HL-60/S4 (cell line): ENCODE data around the gene FKBP4.

Experiments used
- in situ Hi-C: fragments of 300-500 bp; cut with MboI; formaldehyde crosslinking; loops from 2 replicates; pipeline ENCODE4 v1.14.3; 2022; ENCODE audit warnings: low sequenced_read_pairs

The FKBP4 gene

DNA sequence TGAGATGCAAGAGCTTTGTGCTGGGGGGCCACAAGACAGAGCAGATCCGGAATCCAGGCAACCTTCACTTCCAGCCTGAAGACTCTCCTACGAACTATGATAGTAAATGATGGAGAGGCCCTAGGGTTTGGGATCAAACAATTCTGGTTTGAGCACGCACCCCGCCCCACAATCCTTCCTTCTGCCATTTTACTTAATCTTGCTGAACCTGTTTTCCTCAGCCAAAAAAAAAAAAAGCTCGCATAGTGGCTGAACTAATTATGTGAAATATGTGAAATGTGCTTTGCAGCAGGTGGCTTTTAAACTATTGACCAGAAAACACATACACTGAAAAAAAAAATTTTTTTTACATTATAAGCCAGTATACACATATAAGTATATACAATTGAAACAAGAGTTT is 17.0 kb downstream of the FKBP4 start:
- in situ Hi-C loops: no loop called here

DNA sequence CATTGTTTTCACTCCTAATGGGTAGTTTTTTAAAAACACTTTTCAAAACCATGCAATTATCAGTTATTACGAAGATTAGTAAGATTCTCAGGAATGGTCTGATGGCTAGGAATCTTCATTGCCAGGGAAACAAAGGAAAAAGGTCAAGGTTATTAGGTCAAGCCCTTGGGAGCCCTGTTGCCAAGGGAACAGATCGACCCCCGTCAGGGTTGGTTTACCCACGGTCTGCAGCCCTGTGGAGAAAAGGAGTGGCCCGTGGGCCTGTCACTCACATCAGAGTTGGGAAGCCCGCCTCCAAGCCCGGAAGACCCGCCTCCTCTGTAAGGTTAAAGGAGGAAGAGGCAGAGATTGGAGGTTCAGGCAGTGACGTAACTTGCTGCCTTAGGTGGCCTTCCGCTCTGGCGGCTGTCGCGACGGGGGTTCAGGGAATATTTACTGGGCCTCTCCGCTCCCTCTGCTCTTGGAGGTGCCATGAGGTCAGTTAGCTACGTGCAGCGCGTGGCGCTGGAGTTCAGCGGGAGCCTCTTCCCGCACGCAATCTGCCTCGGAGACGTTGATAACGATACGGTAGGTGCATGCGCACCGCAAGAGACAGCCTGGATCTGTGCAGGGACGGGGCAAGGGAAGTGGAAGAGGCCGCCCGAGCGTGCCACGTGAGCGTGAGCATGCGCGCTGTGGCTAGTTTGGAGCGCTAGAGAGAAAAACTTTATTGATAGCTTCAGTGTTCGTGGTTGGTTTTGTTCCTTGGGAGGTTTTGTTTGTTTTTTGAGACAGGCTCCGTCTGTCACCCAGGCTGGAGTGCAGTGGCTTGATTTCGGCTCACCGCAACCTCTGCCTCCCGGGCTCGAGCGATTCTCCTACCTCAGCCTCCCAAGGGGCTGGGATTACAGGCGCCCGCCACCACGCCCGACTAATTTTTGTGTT is 17.8 kb downstream of the FKBP4 start, which contains the start of gene ITFG2:
TSS of gene ITFG2 (plus strand) at position 379 of the 924 bp plus-strand sequence. CDS start at position 472, 93 bp downstream.
- in situ Hi-C loops: no loop called here

DNA sequence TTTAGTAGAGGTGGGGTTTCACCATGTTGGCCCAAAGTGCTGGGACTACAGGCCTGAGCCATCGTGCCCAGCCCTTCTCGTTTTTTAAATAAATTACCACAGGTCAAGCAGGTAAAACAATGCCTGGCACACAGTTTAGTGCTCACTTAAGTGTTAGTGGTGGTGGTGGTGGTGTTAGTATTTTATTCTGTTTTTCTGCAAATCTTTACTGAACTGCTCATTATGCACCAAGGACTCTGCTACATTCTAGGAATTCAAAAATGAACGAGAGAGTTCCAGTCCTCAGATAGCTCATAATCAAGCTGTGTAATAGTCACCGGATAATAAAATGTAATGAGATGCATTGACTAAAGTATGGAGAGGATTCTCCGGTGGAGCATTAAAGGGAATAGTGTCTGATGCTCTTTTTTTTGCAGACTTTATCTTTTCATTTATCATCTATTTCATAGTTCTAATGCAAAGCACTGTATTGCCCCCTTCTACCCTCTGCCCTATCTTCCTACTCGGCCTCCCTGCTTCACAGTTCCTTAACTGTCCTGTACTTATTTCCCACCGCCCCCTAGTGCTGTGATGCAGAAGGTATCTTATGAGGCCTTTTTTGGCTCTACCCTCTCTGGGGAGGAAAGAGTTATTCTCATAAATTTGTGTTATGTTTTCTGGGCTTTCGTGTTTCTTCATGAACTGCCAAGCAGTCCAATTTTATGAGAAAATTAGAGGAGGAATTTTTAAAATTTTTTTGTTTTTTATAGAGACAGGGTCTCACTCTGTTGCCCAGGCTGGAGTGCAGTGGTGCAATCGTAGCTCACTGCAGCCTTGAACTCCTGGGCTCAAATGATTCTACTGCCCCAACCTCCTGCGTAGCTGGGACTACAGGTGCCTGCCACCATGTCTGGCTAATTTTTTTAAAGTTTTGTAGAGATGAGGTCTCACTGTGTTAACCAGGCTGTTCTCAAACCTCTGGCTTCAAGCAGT is 18.7 kb downstream of the FKBP4 start:
- in situ Hi-C loops: no loop called here

DNA sequence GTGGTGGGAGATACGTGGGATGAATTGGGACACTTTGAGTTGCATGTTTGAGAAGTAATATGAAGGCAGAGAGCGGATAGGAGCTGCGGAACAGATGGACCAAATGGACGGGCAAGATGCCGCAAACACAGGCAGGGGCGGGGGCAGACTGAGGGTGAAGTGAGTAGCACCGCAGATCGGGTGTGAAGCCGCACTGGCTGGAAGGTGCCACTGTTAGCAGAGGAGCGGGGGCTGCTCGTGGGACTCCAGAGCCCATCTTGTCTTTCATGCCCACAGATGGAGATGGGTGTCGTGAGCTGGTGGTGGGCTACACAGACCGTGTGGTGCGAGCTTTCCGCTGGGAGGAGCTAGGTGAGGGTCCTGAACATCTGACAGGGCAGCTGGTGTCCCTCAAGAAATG is 25.0 kb downstream of the FKBP4 start:
- in situ Hi-C loops: no loop called here

DNA sequence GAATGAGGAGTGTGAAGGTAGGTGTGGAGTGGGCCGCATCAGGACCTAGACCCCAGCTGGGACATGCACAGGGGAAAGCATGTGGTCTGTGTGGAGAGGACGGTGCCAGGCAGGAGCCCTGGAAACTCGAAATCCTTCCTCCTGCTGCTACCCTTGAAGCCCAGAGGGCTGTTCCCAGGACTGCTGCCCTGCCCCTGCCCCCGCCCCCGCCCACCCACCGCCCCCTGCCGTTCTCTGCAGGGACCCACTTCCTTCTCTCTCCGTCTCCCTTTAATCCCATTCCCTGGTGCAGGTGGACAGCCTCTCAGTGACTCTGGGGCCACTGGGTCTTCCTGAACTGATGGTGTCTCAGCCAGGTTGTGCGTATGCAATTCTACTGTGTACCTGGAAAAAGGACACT is 25.7 kb downstream of the FKBP4 start:
- in situ Hi-C loops: no loop called here

DNA sequence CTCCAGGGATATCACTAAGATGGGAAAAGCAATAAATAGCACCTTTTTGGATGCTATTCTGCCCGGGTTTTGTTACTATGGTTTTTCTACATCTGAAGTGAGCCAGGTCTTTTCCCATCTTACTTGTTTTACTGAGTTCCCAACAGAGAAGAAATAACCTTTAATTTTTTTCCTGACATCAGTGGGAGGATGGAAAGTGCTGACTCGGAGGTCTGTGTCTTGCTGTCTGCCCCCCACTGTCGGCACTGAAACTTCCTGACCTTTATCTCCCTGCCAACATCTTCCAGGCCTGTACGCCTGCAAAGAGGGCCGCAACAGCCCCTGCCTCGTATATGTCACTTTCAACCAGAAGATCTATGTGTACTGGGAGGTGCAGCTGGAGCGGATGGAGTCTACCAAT is 28.7 kb downstream of the FKBP4 start:
- in situ Hi-C loops: no loop called here

DNA sequence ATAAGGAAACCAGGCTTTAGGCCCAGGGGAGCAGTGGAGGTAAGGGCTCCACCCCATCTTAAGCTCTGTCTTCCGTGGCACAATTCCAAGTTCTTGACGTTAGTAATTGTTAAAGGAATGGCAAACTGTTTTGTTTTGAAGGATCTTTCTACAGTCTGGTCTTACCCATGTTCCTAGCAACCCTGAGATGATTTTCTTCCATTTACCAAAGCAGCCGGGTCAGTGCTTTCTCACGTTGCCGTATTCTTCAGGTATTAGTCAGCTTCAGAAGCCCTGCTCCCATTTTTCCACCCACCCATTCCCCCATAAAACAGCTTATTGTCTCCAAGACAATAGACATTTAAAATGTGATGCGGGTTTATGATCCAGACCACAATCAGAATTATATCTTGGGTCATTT is 29.8 kb downstream of the FKBP4 start:
- in situ Hi-C loops: no loop called here

DNA sequence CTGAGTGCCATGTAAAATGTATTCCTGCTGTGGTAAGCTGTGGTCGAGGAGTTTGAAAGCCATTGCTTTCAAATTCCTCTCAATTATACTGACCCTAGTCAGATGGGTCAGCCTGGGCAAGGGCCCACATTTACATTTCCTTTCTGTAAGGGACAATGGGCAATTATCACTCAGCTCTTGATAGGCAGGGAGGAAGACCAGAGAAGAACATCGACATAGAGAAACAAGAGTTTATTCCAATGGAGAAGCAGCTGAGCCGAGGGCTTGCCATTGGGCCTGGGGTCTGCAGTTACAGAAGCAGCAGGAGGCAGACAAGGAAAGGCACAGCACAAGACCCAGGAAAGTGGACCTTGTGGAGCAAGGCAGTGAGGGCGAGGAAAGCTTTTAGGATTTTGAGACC is 30.4 kb downstream of the FKBP4 start:
- in situ Hi-C loops: no loop called here

DNA sequence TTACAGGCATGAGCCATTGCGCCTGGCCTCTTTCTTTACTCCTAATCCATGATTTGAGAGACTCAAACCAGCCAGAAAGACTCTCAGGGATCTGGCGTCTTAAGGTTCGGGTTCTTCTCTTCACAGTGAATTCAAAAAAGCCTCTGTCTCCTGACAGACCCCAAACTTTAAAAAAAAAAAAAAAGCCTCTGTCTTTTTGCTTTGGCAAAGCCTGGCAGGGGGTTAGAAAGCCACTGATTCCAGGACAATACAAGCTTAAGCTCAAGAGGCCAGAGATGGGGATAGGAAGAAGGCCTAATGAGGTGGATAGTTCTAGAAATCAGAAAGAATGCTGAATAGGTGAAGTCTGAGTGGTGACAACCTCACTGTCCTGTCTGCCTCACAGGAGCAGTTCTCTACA is 31.3 kb downstream of the FKBP4 start:
- in situ Hi-C loops: no loop called here

DNA sequence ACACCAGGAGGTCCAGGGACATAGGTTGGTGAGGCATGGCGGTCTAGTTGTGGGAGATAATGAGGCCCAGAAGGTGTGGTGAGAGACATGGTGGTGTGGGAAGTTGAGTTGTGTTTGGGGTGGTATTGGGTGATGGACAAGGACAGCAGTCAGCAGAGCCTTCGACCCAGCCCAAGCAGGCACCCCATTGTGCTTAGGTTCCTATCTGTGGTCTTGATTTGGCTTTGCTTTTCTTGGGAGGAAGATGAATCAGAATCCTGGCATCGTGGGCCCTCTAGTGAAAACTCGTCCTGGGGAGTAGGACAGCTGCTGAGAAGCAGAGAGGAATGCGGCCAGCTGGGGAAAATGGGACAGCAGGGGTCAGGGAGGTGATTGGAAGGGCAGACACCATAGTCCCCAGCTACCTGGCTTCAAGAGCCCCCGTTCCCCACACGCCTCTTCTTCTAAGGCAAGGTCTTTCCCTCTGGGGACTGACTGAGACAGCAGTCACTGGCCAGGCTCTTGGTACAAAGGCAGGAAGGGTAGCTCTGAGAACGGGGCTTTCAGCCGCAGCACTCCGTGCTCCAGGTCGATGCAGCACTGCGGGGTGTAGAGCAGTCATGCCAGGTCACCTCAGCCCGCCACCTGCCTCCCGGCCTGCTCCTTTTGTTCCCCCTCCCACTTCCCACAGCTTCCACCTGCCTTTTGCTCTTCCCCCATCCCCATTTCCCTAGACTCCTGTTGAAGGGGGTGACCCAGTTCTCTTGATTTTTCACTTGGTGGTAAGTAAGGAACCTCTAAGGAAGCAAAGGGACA is 32.1 kb downstream of the FKBP4 start:
- in situ Hi-C loops: no loop called here

DNA sequence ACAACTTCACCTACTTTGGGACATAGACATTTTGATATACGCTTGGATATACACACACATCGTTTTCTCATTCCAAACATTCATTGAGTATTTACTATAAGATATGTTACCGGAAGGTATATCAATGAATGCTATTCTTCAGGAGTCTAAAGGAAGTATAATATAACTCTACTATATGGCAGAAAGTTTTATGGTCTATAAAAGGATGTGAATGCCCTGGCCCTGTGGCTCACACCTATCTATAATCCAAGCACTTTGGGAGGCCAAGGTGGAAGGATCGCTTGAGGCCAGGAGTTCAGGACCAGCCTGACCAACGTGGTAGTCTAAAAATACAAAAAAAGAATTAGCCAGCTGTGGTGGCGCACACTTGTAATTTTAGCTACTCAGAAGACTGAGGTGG is 34.5 kb downstream of the FKBP4 start:
- in situ Hi-C loops: no loop called here

DNA sequence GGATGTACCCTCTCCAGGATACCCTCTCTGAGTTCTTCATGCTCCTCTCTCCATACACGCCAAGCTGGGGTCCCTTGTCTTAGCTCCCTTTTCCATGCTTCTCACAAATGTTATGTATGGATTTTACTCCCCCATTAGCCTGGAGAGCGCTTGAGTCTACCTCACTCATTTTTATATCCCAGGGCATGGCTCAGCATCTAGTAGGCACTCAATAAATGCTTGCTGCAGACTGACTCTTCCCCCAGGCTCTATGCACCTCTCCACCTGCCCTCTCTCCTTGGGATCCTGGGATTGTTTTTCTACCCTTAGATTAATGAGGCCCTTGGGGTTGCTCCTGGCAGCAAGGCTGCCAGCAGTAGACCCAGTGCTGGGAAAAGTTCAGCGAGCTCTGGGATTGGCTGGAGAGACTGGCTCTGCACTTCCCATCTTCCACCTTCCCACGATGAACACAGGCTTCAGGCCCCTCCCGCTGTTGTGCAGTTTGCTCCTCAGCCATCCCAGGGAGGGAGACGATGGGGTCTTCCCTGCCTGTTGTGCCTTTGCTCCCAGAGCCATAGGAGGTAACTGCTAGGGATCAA is 37.9 kb downstream of the FKBP4 start:
- in situ Hi-C loops: no loop called here

DNA sequence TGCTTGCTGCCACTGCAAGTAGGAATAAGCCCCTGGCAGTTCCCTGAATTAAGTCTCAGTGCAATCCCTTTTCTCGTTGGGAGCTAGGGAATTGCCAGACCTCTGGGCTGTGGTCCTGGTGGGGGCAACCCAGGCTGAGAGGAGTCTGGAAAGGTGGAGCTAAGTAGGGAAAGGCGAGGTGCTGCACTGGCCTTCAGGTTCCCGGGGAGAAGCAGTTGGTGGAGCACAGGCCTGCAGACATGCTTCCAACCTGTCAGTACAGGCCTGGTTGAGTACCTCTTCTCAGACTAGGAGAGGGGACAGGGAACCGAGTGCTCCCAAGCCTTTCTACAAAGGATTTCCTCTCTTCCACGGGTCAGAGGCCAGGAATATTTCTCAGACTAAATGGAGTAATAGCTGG is 38.6 kb downstream of the FKBP4 start:
- in situ Hi-C loops: no loop called here

DNA sequence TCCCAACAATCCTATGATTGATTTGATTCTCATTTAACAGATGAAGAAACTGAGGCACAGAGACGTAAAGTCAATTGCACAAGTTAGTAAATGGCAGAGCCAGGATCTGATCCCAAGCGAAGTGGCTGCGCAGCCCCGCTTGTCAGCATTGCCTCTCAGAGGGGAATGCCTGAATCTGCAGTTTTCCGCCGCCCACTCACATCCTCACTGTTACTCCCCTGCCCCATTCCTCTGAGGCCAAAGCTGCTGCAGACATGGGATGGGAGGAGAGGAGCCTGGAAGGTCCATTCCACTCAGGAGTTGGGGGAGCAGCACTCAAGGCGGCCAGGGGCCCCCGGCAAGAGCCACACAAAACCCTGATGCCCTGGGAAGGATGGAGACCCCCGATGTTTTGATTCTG is 39.0 kb downstream of the FKBP4 start:
- in situ Hi-C loops: no loop called here

DNA sequence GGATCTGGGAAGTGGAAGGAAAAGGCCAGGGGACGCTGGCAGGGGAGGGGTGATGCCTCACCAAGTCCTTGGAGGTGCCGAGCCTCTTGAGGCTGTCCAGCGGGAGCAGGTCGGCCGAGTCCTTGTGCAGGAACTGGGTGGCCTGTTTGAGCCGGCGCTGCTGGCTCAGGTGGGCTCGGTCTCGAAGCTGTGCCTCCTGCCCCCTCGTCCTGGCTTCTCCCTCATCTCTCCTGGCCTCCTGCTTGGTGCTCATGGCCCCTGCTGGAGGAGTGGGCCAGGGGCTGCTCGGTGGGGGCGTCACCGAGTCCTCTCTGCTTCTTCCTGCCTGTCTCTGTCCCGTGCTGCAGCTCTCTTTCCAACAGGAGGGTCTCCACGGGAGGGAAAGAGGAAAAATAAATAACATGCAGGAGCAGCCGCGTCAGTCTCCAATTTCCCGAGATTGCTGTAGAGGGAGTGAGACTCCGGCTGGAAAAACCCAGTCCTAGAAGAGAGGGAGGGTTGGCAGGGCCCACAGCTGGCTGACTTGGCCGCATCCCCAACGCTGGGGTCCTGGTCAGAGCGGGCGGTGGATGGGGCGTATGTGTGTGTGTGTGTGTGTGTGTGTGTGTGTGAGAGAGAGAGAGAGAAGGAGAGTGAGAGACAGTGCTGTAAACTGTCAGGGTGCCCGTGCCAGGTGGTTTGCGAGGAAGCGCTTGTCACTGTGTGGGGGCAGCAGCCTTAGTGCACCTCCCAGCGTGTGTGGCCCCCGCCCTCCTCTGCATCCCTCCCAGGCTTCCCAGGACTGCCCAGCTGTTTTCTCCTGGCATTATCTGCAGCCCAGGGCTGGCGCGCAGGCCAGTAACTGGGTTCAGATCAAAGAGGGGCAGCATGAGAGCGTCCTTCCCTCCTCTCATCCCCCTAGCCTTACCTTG is 40.1 kb downstream of the FKBP4 start, which contains the start of gene NRIP2:
TSS of gene NRIP2 (minus strand) at position 455 of the 911 bp plus-strand sequence. CDS start at position 403, 52 bp downstream.
- in situ Hi-C loops: no loop called here

DNA sequence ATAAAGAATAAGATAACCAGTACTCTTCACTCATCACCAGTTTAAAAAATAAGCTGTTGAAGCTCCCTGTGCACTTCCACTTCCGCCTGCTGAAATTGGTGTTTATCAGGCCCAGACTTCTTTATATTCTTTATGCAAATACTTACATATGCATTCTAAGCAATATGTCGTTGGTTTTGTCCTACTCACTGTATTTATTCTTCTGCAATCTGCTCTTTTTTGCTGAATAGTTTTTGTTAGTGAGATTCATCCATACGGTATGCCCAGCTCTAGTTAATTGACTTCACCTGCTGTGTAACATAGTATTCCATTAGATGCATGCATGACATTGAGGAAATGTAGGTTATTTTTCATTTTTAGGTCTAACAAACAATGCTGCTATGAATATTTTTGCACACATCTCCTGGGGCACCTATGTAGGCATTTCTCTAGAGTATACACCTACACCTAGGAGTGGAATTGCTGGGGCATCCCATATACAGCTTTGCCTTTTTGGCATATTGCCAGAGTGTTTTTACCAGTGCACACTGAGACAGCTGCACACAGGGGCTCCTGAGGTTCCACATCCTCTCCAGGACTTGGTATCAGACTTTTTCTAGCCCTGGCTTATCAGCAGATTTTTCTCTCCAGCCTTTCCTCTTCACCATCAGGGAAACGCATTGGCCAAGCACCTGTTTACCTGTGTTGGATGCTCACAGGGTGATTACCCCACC is 41.1 kb downstream of the FKBP4 start:
- in situ Hi-C loops: no loop called here

DNA sequence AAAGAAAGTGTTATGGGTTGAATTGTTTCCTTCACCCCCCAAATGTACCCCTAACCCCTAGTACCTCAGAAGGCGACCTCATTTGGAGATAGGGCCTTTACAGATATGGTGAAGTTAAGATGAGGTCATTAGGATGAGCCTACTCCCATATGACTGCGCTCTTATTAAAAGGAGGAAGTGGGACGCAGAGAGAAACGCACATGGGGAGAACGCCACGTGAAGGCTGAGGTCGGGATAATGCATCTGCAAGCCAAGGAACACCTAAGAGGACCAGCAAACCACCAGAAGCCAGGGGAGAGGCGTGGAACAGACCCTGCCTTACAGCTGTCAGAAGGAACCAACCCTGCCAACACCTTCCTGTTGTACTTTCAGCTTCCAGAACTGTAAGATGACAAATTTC is 41.8 kb downstream of the FKBP4 start:
- in situ Hi-C loops: no loop called here

DNA sequence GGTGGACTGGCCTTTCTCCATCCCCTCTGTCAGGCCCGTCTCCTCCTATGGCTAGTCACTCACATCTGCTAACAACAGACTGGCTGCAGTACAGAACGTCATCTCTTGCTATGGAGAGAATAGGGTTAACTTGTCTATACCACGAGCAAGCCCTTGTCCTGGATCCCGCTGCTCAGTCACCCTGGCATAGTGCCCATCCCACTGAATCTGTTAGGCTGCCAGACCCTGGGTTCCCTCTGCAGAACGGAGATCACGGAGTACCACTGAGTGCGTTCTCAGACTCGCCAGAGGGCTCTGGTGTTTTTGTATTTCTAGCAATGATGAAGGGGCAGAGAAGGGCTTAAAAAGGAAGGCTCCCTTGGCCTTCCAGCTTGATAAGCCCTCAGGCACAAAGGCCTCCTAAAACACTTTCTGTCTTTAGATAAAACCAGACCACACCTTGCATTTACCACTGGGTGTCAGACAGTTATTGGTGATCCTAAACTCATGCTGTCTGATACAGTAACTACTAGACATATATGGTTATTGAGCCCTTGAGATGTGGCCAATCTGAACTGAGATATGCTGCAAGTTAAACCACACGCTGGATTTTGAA is 46.4 kb downstream of the FKBP4 start:
- in situ Hi-C loops: no loop called here
